Renal cortex interstitium (tissue), 11 donors: ENCODE data around the gene GJA8. TPM values are rescaled to one million over a fixed set of nuclear protein-coding genes. Genes with fewer than 3 reads are reported as not detected.
"Not testable (repeated sequence)": the region's sequence is repeated elsewhere in the genome, so short reads cannot be mapped to it uniquely, and the experiment has no call there.

ENCODE experiments used
- DNase-seq, 11 donors: peaks; one replicate each; pipeline ENCODE4 v3.0.0-alpha.2; 2013; ENCODE audit warnings: low read depth in 9 of 11, low spot score in 4 of 11; ENCODE audit errors: extremely low read depth in 1 of 11
- polyA plus RNA-seq, 3 donors: library from polyadenylated mRNA; unstranded; fragments of 120-200 nt; gene quantifications; one replicate each; pipeline ENCODE4 v1.2.1, GENCODE V29; 2013; ENCODE audit not compliant: insufficient read length in 3 of 3

GJA8 gene
- polyA plus RNA-seq, 3 donors, result 0.39 to 0.66 (median 0.57) TPM

DNA sequence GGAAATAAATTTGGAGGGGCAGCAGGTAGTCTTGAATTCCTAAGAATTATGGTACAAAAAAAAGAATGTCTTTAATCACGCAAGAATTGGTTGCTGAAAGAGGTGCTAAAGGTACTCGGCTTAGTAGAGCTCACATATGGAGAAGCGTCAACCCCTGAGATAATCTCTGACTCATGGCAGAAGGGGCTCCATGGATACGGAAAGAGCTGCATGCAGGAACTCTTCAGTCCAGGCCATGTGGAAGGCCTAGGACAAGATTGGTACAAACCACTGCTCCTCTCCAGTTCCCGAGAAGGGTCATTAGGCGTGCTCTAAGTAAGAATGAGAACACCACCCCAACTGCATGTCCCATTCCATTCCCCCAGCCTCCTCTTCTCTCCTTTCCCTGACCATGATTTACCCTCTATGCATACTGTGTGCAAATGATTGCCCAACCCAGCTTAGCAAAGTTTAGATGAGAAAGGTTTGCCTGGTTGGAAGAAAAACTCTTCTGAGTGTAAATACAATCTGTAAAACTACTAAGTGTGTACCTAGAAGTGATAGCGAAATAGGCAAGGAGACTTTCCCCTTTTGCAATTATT lies 10.9 kb downstream of the GJA8 start:
- DNase-seq, result no peak

DNA sequence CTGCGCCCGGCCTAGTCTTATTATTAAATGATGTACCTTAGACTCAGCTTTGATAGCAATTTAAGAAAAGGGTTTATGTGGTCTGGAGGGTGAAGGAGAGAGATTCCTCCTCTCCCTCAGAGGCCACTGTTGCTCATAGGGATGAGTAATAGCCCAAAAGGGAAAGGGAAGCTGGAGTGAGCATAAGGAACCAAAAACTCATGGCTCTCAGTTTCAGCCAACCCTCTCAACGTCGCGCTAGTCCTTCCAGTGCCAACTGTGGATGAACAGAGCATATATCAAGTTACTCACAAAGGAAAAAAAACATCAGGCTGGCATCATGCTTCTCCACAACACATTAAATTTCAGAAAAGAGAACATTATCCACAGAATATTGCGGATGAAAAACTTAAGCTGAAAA lies 17.3 kb downstream of the GJA8 start:
- no peak for DNase-seq

DNA sequence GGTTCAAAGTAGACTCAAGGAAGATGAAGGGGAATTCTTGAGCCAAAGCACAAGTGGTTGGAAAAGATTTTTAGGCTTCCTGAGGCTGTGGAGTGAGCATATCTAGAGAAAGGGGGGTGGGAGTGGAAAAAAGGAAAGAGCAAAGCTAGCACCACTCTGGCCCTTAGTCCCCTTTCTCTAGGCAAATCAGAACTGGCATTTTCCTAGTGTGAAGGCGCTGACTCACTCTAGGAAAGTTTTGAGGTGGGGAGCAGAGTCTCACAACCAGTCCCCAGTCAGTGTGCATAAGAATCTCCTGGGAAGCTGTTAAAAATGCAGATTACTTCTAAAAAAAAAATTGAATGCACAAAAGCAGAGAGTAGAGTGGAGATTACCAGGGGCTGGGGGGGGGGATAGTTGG lies 22.2 kb downstream of the GJA8 start:
- no peak for DNase-seq

DNA sequence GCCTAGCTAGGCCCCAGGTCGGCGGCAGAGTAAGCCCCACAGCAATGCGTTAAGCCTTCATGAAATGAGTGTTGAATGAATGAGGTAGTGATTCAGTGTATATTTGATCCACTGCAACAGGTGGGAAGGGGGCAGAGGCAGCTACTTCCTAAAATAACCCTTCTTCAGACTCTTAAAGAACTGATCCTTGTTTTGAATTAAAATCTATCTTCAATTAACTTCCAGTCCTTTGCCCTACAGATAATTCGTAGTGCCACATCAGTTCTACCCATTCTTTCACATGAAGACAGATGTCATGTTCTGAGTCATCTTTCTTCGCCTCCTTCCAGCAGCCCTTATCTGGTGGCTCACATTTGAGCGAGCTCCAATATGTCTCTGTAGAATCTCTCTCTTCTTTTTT lies 24.6 kb downstream of the GJA8 start:
- DNase-seq, result not testable (repeated sequence)

DNA sequence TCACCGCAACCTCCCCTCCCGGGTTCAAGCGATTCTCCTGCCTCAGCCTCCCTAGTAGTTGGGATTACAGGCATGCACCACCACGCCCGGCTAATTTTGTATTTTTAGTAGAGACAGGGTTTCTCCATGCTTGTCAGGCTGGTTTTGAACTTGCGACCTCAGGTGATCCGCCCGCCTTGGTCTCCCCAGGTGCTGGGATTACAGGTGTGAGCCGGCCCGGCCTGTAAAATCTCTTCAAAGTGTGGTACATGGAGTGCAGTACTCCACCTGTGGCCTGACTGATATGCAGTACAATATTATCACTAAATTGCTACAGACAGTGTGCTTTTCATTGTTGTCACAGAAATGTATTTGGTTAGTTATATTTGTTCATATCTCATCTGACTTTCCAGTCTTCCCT lies 25.1 kb downstream of the GJA8 start:
- not testable (repeated sequence) for DNase-seq

DNA sequence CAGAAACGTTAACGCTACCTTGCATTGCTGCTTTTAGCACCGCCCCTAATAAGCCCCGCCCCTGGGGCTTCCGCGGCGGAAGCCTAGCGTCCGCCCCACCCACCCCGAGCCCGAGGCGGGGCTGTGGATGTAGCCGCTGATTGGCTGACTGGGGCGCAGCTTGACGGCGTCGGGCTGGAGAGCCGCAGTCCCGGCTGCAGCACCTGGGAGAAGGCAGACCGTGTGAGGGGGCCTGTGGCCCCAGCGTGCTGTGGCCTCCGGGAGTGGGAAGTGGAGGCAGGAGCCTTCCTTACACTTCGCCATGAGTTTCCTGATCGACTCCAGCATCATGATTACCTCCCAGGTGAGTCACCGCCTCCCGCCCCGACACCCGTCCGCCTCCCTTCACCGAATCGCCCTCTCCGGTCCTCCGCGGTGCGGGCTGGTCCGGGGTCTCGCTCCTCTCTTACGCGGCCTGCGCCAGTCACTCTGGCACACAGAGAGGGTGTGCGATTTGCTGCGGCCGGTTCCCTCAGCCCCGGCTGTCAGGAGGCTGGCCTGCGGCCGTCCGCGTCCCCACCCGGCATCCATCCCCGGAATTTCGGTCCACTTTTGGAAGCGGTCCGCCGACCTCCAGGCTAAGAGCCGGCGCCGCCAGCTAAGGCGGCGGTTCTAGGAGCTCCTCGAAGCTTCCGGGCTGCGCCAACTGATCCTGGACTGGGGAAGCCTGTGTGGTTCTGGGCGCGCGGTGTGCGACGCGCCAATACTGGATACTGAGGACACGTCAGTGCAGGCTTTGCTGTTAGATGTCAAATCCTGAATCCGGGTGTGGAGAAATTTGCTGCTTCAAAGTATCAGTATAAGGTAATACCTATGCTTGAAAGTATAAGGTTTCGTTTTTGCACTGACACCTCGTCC lies 25.9 kb downstream of the GJA8 start, which contains the start of gene GPR89B:
Gene GPR89B (plus strand): TSS at position 185 of the 897 bp plus-strand sequence. CDS start 117 bp downstream, at position 302.
- peak; percentile 59 to 87 (median 77) for DNase-seq

DNA sequence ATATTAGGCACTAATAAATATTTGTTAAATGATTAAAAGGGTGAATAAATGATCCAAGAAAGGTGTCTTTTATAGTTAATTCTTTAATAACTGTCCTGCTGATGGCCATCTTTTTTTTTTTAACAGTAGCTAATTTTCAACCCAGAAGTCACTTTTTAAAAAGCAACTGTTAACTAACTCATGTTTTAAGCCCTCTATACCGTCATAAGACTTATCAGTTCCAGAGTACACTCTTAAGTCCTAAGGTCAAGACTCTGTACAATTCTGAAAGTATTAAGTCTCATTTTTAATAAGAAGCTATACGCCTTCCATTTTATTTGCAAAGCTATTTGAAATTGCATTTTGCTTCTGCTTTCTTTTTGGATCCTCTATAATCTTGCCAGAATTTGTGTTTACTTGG lies 28.5 kb downstream of the GJA8 start:
- DNase-seq, result not testable (repeated sequence)

DNA sequence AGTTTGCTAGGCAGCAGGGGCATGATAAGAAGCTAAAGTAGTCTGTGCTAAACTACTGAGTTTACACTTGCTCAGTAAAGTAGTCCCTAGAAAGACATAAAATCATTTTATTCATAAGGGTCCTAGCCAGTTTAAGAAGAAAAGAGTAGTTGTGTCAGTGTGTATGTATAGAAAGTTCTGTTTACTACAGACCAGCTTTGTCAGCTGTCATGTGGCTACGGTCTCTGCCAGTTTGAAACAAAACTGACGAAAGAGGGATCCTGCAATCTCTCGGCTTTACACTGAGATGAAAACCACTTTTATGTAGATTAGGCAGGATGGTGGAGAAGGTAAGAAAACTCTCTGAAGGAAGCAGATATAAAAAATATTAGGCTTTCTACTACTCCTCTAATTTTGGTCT lies 32.7 kb downstream of the GJA8 start:
- not testable (repeated sequence) for DNase-seq

DNA sequence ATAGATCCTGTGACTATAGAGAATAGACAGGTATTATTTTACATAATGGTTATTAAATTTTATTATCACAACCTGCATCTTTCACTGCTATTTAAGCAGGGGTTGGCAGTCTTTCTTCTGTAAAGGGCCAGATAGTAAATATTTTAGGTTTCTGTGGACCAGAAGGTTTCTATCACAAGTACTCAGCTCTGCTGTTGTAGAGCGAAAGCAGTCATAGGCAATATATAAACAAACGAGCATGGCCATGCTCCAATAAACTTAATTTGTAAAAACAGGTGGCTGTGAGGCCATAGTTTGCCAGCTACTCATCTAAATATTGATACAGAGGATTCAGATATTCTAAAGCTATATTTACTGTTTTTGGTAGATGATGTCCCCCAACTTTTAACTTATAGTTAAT lies 37.9 kb downstream of the GJA8 start:
- DNase-seq, result not testable (repeated sequence)

DNA sequence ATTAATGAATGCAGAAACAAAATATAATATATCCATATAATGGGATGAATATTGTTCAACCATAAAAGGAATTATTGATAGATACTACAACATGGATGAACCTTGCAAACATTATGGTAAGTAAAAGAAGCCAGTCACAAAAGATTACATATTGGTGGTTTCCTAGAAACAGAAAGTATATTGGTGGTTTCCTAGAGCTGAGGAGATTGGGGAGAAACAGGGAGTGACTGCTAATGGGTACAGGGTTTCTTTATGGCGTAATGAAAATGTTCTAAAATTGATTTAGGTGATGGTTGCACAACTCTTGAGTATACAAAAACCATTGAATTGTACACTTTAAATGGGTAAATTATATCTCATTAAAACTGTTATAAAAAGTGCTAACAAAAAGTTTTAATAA lies 40.0 kb downstream of the GJA8 start:
- DNase-seq, result not testable (repeated sequence)

DNA sequence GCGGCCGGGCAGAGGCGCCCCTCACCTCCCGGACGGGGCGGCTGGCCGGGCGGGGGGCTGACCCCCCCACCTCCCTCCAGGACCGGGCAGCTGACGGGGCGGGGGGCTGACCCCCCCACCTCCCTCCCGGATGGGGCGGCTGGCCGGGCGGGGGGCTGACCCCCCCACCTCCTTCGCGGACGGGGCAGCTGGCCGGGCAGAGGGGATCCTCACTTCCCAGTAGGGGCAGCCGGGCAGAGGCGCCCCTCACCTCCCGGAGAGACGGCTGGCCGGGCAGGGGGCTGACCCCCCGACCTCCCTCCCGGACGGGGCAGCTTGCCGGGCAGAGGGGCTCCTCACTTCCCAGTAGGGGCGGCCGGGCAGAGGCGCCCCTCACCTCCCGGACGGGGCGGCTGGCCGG lies 46.9 kb downstream of the GJA8 start:
- not testable (repeated sequence) for DNase-seq

Other genes with a start within 250 kb of the GJA8 start
- gene ACP6, start 232.3 kb upstream of the GJA8 start, polyA plus RNA-seq, result 10 to 100 TPM; 23.3 to 40.3 (median 33.5) TPM
- gene GJA5, start 142.2 kb upstream of the GJA8 start, polyA plus RNA-seq, result 10 to 100 TPM; 16.2 to 27.2 (median 26.9) TPM
- 10 to 100 TPM; 43.6 to 50.2 (median 44.8) TPM for gene GPR89B, start 25.6 kb downstream of the GJA8 start, polyA plus RNA-seq
- gene NBPF11, start 249.5 kb downstream of the GJA8 start, polyA plus RNA-seq, result 10 to 100 TPM; 27.9 to 46.1 (median 29.8) TPM